ENCODE measurements around the gene DMAP1.

- TF ChIP-seq POLR2A (IDR thresholded peaks at IDR 0.05) (no peak), CTCF (IDR thresholded peaks at IDR 0.05) (no peak)
Measured at GRCh38 chr1:44261962-44262361, 48.7 kb downstream of the DMAP1 start.
